OCI-LY7 (cell line): ENCODE data around the gene EPHB3.

Source experiments
- EZH2phosphoT487 ChIP-seq: fragments of 200-600 bp; sonication (generic); IDR thresholded peaks from 2 replicates; pipeline ENCODE4 v1.6.1; 2018; ENCODE audit warnings: low read depth, borderline replicate concordance, mild to moderate bottlenecking, mixed run types, antibody characterized with exemption, low read length, moderate library complexity, mixed read lengths
- TF ChIP-seq, protein P1 (sequence below): fragments of 200-600 bp; sonication (generic); conservative IDR thresholded peaks from 2 replicates; pipeline ENCODE4 v1.5.1; 2014; ENCODE audit warnings: mild to moderate bottlenecking, antibody characterized with exemption, low read length, moderate library complexity, mixed read lengths

DNA sequence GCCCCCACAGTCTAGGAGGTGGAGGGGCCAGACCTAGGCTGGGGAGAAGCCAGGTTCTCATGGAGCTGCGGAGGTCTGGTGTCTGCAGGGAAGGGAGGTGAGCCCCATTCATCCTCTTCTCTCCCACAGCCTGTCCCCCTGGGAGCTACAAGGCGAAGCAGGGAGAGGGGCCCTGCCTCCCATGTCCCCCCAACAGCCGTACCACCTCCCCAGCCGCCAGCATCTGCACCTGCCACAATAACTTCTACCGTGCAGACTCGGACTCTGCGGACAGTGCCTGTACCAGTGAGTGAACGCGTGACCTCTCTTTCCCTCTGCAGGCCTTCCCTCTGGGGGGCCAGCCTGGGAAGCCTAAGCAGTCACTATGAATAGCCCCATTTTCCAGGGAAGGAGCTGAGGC lies 14.1 kb downstream of the EPHB3 start:
- TF ChIP-seq, protein P1, sequence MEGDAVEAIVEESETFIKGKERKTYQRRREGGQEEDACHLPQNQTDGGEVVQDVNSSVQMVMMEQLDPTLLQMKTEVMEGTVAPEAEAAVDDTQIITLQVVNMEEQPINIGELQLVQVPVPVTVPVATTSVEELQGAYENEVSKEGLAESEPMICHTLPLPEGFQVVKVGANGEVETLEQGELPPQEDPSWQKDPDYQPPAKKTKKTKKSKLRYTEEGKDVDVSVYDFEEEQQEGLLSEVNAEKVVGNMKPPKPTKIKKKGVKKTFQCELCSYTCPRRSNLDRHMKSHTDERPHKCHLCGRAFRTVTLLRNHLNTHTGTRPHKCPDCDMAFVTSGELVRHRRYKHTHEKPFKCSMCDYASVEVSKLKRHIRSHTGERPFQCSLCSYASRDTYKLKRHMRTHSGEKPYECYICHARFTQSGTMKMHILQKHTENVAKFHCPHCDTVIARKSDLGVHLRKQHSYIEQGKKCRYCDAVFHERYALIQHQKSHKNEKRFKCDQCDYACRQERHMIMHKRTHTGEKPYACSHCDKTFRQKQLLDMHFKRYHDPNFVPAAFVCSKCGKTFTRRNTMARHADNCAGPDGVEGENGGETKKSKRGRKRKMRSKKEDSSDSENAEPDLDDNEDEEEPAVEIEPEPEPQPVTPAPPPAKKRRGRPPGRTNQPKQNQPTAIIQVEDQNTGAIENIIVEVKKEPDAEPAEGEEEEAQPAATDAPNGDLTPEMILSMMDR, result no peak
- TF ChIP-seq EZH2phosphoT487, result no peak
